HCT116 (cell line): ENCODE data around the gene ITPR2.

ENCODE experiments used
- EZH2 ChIP-seq: fragments of 200-600 bp; sonication (generic); IDR thresholded peaks from 2 replicates; pipeline ENCODE4 v1.6.1; 2017; ENCODE audit warnings: antibody characterized with exemption, mixed run types
- MAX ChIP-seq: IDR thresholded peaks from 2 replicates; pipeline ENCODE4 v1.6.1; 2012

- TF ChIP-seq EZH2 = no peak
- no peak for TF ChIP-seq MAX
Observed at GRCh38 chr12:26741584-26742227, 91.3 kb downstream of the ITPR2 start.
